GM21447 (cell line): ENCODE data around the gene BLZF1.
"Not testable (repeated sequence)": the region's sequence is repeated elsewhere in the genome, so short reads cannot be mapped to it uniquely, and the experiment has no call there.

Source experiments
- ATAC-seq: cut with Tn5 transposase; IDR thresholded peaks from one replicate; pipeline ENCODE4 v1.9.1; 2021; ENCODE audit not compliant: unreplicated experiment

Gene BLZF1

DNA sequence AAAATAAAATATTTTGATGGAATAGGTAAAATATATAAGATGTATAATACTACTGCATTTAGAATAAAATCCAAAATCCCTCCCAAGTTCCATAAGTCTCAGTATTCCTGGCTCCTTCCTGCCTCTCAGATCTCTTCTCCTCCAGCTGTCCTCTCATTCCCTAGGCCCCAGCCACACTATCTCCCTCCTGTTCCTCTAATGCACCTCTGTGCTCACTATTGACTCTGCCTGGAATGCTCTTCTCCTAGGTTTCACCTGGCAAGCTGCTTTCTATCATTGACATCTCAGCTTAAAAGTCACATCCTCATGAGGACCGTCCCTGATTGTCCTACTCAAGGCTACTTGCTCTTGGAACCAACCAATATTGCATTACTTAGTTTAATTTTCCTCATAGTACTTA lies 7.6 kb upstream of the BLZF1 start:
- no peak for ATAC-seq

DNA sequence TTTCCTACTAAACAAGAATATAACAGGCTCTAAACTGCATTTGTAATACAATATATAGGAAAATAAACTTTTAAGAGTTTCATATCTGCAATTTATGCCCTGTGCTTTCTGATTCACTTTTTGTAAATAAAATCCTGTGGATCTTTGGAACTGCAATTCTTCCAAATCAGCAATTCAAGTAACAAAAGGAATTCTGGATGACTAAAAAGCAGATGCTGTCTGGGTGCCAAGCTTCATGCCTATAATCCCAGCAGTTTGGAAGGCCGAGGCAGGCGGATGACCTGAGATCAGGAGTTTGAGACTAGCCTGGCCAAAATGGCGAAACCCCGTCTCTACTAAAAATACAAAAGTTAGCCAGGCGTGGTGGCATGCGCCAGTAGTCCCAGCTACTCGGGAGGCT lies 6.7 kb upstream of the BLZF1 start:
- ATAC-seq: no peak

DNA sequence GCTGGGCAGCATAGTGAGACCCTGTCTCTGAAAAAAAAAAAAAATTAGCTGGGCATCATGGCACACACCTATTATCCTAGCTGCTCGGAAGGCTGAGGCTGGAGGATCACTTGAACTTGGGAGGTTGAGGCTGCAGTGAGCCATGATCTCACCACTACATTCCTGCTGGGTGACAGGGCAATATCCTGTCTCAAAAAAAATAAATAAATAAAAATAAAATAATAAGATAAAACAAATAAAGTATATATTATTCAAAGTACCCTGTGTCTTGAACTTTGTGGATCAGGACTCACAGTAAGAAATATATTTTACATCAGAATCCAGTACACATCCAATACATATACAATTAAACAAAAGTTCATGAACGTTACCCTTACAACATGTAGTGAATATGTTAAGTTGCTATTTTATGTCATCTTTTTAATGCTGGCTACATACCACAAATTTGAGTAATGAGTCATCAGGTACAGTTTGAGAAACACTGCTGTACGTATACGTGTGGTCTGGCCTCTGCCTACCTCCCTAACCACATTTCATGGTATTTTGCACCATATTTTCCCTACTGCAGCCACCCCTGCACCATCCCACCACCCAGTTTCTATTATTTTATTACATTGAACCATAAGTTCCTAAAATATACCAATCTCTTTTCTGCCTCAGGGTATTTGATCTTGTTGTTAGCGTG lies 4.8 kb upstream of the BLZF1 start:
- peak; percentile 20 for ATAC-seq

DNA sequence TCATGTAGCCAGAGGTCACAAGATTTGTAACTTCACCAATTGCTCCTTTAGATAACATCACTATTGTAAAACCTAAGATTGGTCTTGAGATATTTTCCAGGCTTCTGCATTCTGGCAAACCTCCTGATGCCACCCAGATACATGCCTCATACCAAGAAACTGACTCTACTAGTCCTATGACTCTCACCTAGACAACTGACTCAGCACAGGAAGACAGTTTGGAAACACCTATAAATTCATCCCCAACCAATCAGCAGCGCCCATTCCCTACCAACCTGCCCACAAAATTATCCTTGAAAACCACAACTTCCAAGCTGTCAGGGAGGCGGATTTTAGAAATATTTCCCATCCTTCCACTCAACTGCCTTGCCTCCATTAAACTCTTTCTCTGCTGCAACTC lies 3.0 kb upstream of the BLZF1 start:
- no peak for ATAC-seq

DNA sequence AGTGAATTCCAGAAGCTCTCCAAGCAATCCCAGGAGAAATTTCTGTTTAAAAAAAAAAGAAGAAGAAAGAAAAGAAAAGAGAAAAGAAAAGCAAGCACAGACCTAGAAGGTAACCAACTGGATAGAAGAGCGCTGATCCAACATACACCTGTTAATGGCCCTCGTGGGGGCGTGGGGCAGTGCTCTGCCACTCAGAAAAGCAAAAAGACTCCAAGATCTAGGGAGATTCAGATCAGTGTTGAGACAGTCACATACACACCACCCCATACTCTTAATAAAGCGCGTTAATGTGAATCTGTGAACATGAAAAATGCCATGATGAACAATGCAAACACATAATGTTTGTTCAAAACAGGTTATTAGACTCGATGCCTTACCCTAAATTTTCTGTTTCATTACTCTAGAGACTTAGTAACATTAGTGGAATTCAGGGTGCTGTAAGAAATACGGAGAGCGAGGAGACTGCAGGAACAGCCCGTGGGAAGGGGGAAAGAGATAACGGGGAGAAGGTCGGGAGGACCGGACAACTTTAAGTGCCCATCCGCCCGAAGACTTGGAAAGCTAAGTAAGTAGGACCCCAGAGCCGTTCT lies 804 bp upstream of the BLZF1 start:
- no peak for ATAC-seq

DNA sequence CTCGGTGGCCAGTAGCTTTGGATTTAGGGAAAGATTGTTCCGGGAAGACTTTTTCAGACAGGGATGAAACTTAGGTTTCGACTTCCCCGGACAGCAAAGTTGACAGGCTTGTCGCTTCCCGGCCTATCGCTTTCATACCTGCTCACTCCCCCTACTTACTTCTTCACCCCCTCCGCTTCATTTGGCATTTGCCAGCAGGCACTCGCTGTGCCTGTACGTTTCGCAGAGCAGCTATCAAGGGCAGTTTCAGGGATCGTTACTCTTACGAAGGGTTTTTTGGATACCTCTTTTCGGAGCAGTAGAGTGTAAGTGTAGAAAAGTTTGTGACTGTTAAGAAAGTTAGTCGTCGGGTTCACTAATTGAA lies 393 bp downstream of the BLZF1 start:
- ATAC-seq: peak; percentile 11

DNA sequence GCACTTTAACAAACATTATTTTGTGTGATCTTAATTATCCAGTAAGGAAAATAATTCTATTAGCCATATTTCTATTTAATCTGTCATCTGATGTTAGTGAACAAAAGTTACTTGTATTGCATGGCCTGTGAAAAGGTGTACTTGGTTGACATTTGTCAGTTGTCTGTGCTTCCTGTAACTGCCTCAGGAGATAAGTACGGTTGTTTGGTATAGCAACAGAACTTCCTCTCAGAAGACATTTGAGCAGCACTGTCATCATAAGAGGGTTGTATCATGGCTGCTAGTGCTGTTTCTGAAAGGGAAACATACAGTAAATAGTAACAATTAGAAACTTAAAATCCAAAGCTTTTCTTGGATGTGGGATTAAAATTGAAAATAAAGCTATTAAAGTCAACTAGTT lies 3.4 kb downstream of the BLZF1 start:
- no peak for ATAC-seq

DNA sequence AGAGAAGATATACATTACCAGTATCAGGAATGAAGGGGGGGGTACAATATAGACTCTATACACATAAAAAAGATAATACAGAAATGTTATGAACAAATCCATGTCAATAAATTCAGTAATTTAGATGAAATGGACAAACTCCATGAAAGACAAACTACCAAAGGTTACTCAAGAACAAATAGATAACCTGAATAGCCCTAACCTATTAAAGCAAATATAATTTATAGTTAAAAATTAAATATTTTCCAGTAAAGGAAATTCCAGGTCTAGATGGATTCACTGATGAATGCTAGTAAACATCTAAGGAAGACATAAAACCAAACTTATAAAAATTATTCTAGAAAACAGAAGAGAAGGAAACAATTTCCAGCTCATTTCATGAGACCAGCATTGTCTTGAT lies 13.2 kb downstream of the BLZF1 start:
- no peak for ATAC-seq

DNA sequence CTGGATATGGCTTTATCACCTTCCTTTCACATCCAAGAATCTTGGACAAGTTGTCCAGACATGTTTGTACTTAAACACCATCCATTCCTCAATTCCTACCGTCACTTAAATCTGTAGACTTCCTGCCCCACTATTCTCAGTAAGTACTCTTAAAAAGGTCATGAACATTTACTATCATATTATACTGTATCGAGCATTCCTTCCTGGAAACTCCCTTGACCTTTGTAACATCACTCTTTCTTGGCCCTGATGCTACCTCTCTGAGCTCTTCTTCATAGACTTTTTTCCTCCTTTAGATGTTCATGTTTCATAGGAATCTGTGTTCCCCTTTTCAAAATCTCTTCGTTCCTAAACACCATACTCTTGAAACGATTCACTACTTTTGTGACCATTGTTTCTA lies 15.5 kb downstream of the BLZF1 start:
- no peak for ATAC-seq

DNA sequence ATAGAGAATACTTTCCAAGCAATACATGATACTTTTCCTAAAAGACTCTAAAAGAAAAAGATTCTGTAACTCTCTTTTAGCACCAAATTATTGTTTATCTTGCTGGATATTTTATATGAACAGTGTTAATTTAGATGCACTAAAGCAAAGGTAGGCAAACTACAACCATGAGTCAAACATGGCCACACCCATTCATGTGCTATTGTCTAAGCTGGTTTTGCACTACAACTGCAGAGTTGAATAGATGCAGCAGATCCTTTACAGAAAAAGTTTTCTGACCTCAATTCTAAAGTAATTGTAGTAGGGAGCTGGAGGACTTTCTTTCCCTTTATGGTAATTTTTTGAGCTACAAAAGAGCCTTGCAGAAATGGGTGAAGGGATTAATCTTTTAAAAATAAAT lies 19.4 kb downstream of the BLZF1 start:
- no peak for ATAC-seq

DNA sequence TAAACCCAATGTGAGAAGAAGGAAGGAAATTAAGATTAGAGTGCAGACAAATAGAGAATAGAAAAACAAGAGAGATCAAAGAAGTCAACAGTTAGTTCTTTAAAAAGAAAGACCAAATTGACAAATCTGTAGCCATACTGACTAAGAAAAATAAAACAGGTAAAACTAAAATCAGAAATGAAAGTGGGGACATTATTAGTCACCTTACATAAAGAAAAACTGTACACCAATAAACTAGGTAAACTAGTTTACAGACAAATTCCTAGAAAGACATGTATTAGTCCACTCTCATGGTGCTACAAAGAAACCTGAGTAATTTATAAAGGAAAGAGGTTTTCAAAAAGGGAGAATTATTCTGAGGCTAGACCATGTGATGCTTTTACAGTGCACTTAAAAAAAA lies 22.3 kb downstream of the BLZF1 start:
- ATAC-seq: peak; percentile 67

DNA sequence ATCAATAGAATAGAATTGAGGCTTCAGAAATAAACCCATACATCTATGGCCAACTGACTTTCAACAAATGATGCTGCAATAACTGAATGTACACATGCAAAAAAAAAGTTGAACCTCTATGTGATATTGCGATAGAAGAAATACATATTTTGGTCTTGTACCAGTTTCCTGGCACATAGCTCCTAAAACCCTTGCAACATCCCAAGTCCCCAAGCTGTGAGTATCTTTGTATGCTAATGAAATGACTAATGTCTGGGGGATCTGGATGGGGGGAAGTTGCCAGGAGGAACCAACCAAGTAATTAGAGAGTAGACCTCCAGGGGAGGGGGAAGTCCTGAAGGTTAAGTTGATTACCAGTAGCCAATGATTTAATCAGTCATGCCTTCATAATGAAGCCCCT lies 24.4 kb downstream of the BLZF1 start:
- ATAC-seq: no peak

DNA sequence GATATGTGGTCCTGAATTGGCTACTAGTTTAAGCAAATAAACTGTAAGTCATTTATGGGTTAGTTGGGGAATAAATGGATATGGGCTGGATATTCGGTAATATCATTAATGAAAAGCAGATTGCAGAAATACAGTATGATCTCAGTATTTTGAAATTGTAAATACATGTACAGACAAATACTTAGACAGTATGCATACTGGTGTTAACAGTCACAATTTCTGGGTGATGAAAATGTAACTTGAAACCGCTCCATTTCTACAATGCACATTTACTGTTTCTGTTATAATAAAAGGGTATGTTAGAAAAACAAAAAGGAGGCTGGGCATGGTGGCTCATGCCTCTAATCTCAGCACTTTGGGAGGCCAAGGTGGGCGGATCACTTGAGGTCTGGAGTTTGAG lies 28.0 kb downstream of the BLZF1 start:
- ATAC-seq: no peak

DNA sequence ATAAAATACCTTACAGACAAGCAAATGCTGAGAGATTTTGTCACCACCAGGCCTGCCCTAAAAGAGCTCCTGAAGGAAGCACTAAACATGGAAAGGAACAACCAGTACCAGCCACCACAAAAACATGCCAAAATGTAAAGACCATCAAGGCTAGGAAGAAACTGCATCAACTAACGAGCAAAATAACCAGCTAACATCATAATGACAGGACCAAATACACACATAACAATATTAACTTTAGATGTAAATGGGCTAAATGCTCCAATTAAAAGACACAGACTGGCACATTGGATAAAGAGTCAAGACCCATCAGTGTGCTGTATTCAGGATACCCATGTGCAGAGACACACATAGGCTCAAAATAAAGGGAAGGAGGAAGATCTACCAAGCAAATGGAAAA lies 34.6 kb downstream of the BLZF1 start:
- not testable (repeated sequence) for ATAC-seq

DNA sequence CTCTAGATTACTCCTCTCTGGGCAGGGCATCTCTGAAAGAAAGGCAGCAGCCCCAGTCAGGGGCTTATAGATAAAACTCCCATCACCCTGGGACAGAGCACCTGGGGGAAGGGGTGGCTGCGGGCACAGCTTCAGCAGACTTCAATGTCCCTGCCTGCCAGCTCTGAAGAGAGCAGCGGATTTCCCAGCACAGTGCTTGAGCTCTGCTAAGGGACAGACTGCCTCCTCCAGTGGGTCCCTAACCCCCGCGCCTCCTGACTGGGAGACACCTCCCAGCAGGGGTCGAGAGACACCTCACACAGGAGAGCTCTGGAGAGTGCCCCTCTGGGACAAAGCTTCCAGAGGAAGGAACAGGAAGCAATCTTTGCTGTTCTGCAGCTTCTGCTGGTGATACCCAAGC lies 40.3 kb downstream of the BLZF1 start:
- not testable (repeated sequence) for ATAC-seq

DNA sequence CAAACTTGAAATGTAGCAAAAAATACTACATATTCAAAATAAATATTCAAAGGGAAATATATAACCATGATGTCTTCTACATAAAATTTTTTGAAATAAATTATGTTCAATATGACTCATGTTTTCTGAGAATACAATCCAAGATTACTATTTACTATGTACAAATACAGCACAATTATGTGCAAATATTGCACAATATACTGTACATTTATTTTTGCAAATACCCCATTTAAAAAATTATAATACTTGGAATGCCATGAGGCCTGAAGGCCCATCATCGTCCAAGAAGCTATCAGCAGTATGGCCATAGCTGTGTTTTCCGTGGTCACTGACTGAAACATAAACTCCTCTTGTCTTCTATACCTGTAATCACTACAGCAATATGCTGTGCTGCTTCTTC lies 47.0 kb downstream of the BLZF1 start:
- no peak for ATAC-seq

DNA sequence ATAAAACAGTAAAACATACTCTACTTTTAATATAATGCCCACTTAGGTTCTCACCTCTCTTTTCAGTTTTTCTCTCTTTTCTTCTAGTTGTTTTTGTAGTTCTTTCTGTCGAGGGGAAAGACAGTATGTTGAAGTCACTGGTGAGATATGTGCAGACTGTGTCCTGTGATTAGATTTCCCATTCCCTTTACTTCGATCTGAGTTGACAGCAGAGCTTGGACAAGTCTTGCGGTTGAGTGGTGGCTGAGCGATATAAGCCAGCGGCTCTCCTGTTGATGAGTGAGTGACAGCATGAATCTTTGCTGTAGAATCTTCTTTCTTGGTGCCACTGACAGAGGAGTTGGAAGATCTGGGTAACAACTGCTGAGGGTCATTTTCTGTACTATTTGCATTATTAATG lies 53.3 kb downstream of the BLZF1 start:
- no peak for ATAC-seq

DNA sequence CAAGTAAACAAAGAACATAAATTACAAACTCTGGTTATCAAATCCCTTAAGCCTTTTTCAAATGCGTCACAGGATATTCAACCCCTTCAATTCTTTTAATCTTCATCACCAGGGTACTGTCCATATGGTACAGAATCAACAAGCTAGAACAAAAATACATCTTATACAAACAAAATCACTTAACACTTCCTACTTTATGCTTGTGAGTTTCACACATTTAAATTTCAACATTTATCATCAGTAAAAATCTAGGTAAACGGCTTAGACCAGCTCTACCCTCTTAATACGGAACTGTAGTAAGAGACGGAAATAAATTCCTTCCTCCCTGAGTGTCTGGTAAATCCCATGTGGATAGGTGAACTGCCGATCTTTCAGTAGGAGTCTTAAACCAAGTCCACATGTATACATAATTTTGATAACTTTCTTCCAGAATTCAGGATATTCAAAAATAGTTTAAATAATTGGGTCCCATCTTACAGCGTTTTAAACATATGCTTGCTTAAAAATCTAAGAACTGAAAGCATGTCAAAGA lies 58.2 kb downstream of the BLZF1 start:
- ATAC-seq: no peak

DNA sequence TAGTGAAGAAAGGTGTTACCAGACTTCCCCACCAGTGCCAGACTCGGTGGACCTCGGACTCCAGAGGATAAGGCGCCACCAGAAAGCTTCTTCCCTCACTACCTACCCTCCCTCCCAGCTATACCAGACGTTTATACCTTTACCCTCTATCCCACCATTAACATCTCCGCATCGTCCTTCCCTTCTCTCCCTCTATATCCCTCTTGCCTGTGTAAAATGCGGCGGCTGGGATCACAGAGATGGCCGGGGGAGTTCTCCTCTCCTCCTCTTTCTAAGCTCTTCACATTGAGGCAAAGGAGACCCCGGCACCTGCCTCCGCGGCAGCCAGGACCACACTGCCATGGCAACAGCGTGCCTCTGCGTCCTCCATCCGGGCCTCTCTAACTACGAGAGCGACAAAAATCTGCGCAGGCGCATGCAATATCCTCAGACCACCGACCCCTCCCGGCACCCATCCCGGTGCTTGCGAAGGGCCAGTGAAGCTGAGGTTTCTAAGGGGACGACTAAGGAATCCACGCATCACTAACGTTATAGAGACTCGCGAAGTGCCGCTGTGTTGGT lies 59.2 kb downstream of the BLZF1 start, which contains the start of gene CCDC181:
TSS of gene CCDC181 (minus strand) at position 394 of the 561 bp plus-strand sequence. CDS start 2,547 bp downstream, outside the sequence.
- ATAC-seq: peak; percentile 75
